ENCODE data around the gene B4GALT4. TPM values are rescaled to one million over a fixed set of nuclear protein-coding genes. Genes with fewer than 3 reads are reported as not detected.

The B4GALT4 gene
- total RNA-seq, 1 donor, result 22.4 TPM

DNA sequence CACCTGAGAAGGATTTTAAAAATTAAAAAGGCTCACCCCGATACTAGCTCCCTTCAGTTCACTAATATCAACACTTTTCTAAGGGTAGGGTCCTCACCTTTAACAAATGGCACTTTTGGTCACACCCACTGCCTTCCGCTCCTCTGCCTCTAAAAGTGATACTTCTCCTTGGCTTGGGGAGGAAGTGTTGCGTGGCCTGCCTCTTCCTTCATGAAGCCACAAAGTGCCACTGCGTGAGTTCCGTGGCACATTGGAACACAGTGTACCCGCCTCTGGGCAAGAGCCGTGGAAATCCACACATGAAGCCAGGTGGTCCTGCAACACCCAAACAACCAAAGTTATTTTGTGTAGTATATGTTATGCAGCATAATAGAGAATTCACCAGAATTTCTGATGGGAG lies 3.9 kb downstream of the B4GALT4 start:
- no peak for DNase-seq (ENCODE audit: low read depth)
- TF ChIP-seq, protein P1, sequence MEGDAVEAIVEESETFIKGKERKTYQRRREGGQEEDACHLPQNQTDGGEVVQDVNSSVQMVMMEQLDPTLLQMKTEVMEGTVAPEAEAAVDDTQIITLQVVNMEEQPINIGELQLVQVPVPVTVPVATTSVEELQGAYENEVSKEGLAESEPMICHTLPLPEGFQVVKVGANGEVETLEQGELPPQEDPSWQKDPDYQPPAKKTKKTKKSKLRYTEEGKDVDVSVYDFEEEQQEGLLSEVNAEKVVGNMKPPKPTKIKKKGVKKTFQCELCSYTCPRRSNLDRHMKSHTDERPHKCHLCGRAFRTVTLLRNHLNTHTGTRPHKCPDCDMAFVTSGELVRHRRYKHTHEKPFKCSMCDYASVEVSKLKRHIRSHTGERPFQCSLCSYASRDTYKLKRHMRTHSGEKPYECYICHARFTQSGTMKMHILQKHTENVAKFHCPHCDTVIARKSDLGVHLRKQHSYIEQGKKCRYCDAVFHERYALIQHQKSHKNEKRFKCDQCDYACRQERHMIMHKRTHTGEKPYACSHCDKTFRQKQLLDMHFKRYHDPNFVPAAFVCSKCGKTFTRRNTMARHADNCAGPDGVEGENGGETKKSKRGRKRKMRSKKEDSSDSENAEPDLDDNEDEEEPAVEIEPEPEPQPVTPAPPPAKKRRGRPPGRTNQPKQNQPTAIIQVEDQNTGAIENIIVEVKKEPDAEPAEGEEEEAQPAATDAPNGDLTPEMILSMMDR (IDR thresholded peaks at IDR 0.05; ENCODE audit: insufficient read depth, low read length), result no peak

DNA sequence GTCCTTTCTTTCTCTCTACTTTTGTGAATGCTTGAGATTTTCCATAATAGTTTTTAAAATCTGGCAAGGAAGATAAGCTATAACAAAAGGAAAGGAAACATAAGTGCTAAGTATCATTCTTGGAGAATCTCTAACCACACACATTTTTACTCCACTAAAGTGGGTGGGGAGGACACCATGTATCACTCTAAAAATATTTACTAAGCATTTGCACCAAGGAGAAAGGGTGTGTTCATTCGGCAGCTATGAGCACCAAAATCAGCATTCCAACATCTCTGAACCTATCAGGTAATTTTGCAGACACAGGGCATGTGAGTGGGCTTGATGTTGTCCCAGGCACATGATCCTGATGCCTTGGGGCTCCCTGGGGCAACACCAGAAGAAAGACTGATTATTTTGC lies 5.5 kb downstream of the B4GALT4 start:
- DNase-seq (ENCODE audit: low read depth), result peak; percentile 74
- TF ChIP-seq, protein P1 (IDR thresholded peaks at IDR 0.05; ENCODE audit: insufficient read depth, low read length), result no peak
- H3K4me3 ChIP-seq (ENCODE audit: low read depth, low read length), result no peak overlapping the region

More for the DNA sequence above, 3.9 kb downstream of the B4GALT4 start:
- H3K4me3 ChIP-seq (ENCODE audit: low read depth, low read length), result no peak overlapping the region

DNA sequence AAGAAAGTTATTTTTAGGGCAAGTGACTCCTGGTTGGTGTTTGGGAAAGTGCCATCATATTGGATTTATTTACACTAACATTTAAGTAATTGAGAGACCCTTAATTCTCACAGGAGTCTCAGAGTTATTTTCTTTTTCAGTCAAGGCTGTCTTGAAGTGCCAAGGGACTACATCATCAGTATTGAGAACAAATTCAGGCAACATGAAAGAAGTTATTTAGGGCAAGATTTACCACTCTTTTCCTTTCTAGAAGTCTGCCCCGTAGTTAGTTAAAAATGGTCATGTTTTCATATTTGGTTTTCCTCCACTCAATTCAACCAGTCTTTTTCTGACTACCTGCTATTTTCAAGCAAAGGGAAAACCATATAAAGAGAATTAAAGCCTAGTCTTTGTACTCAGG lies 6.1 kb downstream of the B4GALT4 start:
- DNase-seq (ENCODE audit: low read depth), result no peak
- TF ChIP-seq, protein P1 (IDR thresholded peaks at IDR 0.05; ENCODE audit: insufficient read depth, low read length), result no peak
- H3K4me3 ChIP-seq (ENCODE audit: low read depth, low read length), result no peak overlapping the region

DNA sequence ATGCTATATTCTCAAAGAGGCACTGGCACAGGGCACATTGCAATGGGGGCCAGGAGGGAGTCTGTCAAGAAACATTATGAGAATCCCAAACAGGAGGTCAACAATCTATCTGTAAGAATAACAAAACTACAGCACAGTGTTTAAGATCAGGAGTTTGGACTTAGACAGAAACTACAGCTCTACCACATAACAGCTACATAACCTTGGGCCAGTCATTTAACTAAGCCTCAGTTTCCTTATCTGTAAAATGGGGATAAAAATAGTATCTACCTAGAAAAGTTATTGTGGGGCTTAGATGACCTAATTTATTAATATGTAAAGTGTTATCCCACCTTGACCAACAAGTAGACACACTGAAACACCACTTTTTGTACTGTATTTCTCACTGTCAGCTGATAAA lies 9.9 kb downstream of the B4GALT4 start:
- no peak overlapping the region for H3K4me3 ChIP-seq (ENCODE audit: low read depth, low read length)
- TF ChIP-seq, protein P1 (IDR thresholded peaks at IDR 0.05; ENCODE audit: insufficient read depth, low read length), result no peak
- no peak for DNase-seq (ENCODE audit: low read depth)

DNA sequence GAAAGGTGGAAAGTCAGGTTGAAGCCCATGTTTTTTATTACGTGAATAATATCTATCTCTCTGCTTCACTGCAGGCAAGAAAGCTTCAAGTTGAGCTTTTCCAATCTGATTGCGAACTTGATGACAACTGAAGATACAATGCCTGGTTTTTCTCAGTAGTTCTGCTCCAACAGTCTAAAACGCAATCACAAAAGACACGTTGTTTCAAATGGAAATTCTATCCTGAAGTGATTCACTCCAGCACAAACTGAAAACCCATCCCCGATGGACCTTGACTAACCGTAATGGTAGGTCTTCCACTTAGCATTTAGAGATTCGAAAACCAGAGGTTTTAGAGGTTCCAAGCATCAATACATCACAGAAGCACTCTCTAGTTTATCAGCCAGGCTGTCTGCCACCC lies 10.6 kb downstream of the B4GALT4 start:
- no peak overlapping the region for H3K4me3 ChIP-seq (ENCODE audit: low read depth, low read length)
- TF ChIP-seq, protein P1 (IDR thresholded peaks at IDR 0.05; ENCODE audit: insufficient read depth, low read length), result no peak
- DNase-seq (ENCODE audit: low read depth), result no peak

DNA sequence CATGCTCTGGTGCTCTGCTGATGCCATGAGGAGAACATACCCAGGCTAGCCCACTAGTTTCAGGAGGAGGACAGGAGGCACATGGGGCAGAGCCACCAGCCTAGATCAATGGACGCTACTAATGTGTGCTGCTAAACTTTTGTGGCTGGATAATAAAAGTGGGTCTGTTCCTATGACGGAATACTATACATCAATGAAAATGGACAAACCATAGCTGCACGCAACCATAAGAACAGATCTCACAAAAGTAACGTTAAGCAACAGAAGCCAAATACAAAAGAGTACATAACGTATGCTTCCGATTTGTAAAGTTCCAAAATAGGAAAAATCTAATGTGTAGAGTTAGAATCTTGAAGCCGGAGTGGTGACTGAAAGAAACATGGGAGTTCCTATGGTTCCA lies 11.5 kb downstream of the B4GALT4 start:
- H3K4me3 ChIP-seq (ENCODE audit: low read depth, low read length), result no peak overlapping the region
- TF ChIP-seq, protein P1 (IDR thresholded peaks at IDR 0.05; ENCODE audit: insufficient read depth, low read length), result no peak
- DNase-seq (ENCODE audit: low read depth), result no peak

Measured in fibroblast of the aortic adventitia (primary cell).